GM21619 (cell line): ENCODE data around the gene ANKRD13B.
"Not testable (repeated sequence)": the region's sequence is repeated elsewhere in the genome, so short reads cannot be mapped to it uniquely, and the experiment has no call there.

Experiments used
- ATAC-seq: cut with Tn5 transposase; IDR thresholded peaks from one replicate; pipeline ENCODE4 v1.9.1; 2021; ENCODE audit not compliant: unreplicated experiment

Gene ANKRD13B

GRCh38 chr17:29640981-29641642 lies 48.2 kb downstream of the ANKRD13B start:
- no peak for ATAC-seq

- ATAC-seq = no peak
Observed at GRCh38 chr17:29642171-29642611, 49.3 kb downstream of the ANKRD13B start.

- no peak for ATAC-seq
Observed at GRCh38 chr17:29643817-29644160, 50.9 kb downstream of the ANKRD13B start.

GRCh38 chr17:29645515-29646051 lies 52.7 kb downstream of the ANKRD13B start:
- ATAC-seq = no peak

GRCh38 chr17:29648005-29648404 lies 55.1 kb downstream of the ANKRD13B start:
- no peak for ATAC-seq

GRCh38 chr17:29649359-29649758 lies 56.4 kb downstream of the ANKRD13B start:
- ATAC-seq = no peak

GRCh38 chr17:29650396-29650795 lies 57.5 kb downstream of the ANKRD13B start:
- no peak for ATAC-seq

- not testable (repeated sequence) for ATAC-seq
Observed at GRCh38 chr17:29651913-29652312, 59.0 kb downstream of the ANKRD13B start.

- no peak for ATAC-seq
Observed at GRCh38 chr17:29652976-29653375, 60.0 kb downstream of the ANKRD13B start.

GRCh38 chr17:29653995-29654714 lies 61.2 kb downstream of the ANKRD13B start:
- no peak for ATAC-seq

- ATAC-seq = no peak
Observed at GRCh38 chr17:29655323-29655722, 62.4 kb downstream of the ANKRD13B start.

GRCh38 chr17:29659155-29659554 lies 66.2 kb downstream of the ANKRD13B start:
- no peak for ATAC-seq

GRCh38 chr17:29661213-29661612 lies 68.3 kb downstream of the ANKRD13B start:
- no peak for ATAC-seq

- no peak for ATAC-seq
Observed at GRCh38 chr17:29663155-29663554, 70.2 kb downstream of the ANKRD13B start.
